GM12878 (cell line): Measurements from ENCODE around the gene CDC37L1. TPM values are rescaled to one million over a fixed set of nuclear protein-coding genes. Genes with fewer than 3 reads are reported as not detected.

Source experiments
- ATAC-seq: fragments of 200-7000 bp; cut with Tn5 transposase; 3 replicates; pipeline ENCODE4 v1.9.1; 2020; ENCODE audit warnings: mild to moderate bottlenecking, moderate library complexity
- BruUV-seq: library from RNA; stranded (reverse); fragments of 400-500 nt; replicated peaks from 2 replicates; lab custom pipeline; 2021; lab: Mats Ljungman, UMichigan
- CTCF ChIA-PET: fragments of 300-600 bp; sonication (Branson Sonifier 250); formaldehyde crosslinking; extraction: SDS; loops from one replicate; lab custom pipeline; 2021; ENCODE audit warnings: inconsistent platforms; lab: Yijun Ruan, JAX
- POLR2A ChIA-PET: fragments of 350-600 bp; formaldehyde crosslinking; extraction: SDS; loops from one replicate; lab custom pipeline; 2021; ENCODE audit warnings: inconsistent platforms; lab: Charles Lee
- RAD21 ChIA-PET: fragments of 300-600 bp; sonication (Branson Sonifier 250); formaldehyde crosslinking; loops from one replicate; lab custom pipeline; 2023; ENCODE audit warnings: antibody characterized with exemption; ENCODE audit not compliant: unreplicated experiment; lab: Charles Lee
- SMC1A ChIA-PET: fragments of 300-600 bp; sonication (Branson Sonifier 250); formaldehyde crosslinking; loops from one replicate; lab custom pipeline; 2023; ENCODE audit not compliant: unreplicated experiment, uncharacterized antibody; lab: Charles Lee
- DNase-seq: peaks from one replicate; pipeline ENCODE4 v3.0.0-alpha.2; 2011; ENCODE audit warnings: low read depth, low spot score
- FAIRE-seq: peaks from 3 replicates; lab custom pipeline; 2011; peaks lifted over from hg19 to GRCh38; lab: Jason Lieb, UNC
- H2AFZ ChIP-seq: 2 replicates; pipeline ENCODE4 v1.6.0; 2011; ENCODE audit warnings: low read depth, low read length, control low read depth; ENCODE audit not compliant: control insufficient read depth
- H3K27ac ChIP-seq: 2 replicates; pipeline ENCODE4 v1.5.1; 2011; ENCODE audit warnings: control low read depth; ENCODE audit not compliant: control insufficient read depth, insufficient read depth
- H3K27me3 ChIP-seq, 2 experiments: replicated peaks in 1 of 2; 2 replicates each; pipeline versions ENCODE4 v1.6.0 to v1.6.1; 2011; ENCODE audit warnings: low read length in 1 of 2; ENCODE audit not compliant: control insufficient read depth in 2 of 2, insufficient read depth in 2 of 2
- H3K36me3 ChIP-seq, 2 experiments: 2 replicates each; pipeline ENCODE4 v1.5.1; 2011; ENCODE audit warnings: low read length in 1 of 2; ENCODE audit not compliant: control insufficient read depth in 2 of 2, insufficient read depth in 2 of 2
- H3K4me1 ChIP-seq: 2 replicates; pipeline ENCODE4 v1.6.1; 2011; ENCODE audit warnings: mild to moderate bottlenecking, low read length, moderate library complexity, mixed read lengths; ENCODE audit not compliant: control insufficient read depth, insufficient read depth
- H3K4me2 ChIP-seq: 2 replicates; pipeline ENCODE4 v1.6.0; 2011; ENCODE audit warnings: control low read depth; ENCODE audit not compliant: control insufficient read depth, insufficient read depth
- H3K4me3 ChIP-seq: fragments of 200-600 bp; sonication (generic); 2 replicates; pipeline ENCODE4 v1.5.1; 2016
- H3K79me2 ChIP-seq: 2 replicates; pipeline ENCODE4 v1.6.0; 2011; ENCODE audit warnings: low read length; ENCODE audit not compliant: control insufficient read depth, insufficient read depth
- H3K9ac ChIP-seq: 2 replicates; pipeline ENCODE4 v1.8.0; 2011; ENCODE audit warnings: low read length, control low read depth, mixed read lengths; ENCODE audit not compliant: control insufficient read depth, insufficient read depth
- H3K9me3 ChIP-seq: replicated peaks from 3 replicates; pipeline ENCODE4 v1.5.1; 2011; ENCODE audit warnings: mild to moderate bottlenecking, low read length; ENCODE audit not compliant: control insufficient read depth, insufficient read depth
- H4K20me1 ChIP-seq: 2 replicates; pipeline ENCODE4 v1.6.0; 2011; ENCODE audit not compliant: control insufficient read depth, insufficient read depth
- ASH2L ChIP-seq: fragments of 300-600, 200-600 bp; sonication (generic); IDR thresholded peaks from 2 replicates; pipeline ENCODE4 v1.6.1; 2017; ENCODE audit warnings: low read depth, mild to moderate bottlenecking, borderline replicate concordance
- BCLAF1 ChIP-seq: fragments of 450-650 bp; IDR thresholded peaks from 2 replicates; pipeline ENCODE4 v1.6.1; 2017; ENCODE audit warnings: antibody characterized with exemption, mild to moderate bottlenecking, moderate library complexity
- BMI1 ChIP-seq: fragments of 450-650 bp; IDR thresholded peaks from 2 replicates; pipeline ENCODE4 v1.6.1; 2016; ENCODE audit warnings: mild to moderate bottlenecking, moderate library complexity, borderline replicate concordance
- CBFB ChIP-seq: IDR thresholded peaks from 2 replicates; pipeline ENCODE4 v1.6.1; 2016; ENCODE audit warnings: antibody characterized with exemption, low read depth
- CBX5 ChIP-seq: sonication (generic); IDR thresholded peaks from 2 replicates; pipeline ENCODE4 v1.6.1; 2016; ENCODE audit warnings: low read depth, moderate library complexity, mild to moderate bottlenecking, inconsistent platforms
- EP300 ChIP-seq, 2 experiments: fragments of 150-350 bp in 1 of 2; IDR thresholded peaks; 2 replicates each; pipeline ENCODE4 v1.6.1; 2011 to 2012; ENCODE audit warnings: low read depth in 2 of 2, low read length in 2 of 2, borderline replicate concordance in 1 of 2, improper control_type of control experiment in 1 of 2, inconsistent platforms in 1 of 2; ENCODE audit not compliant: control insufficient read depth in 1 of 2
- GABPA ChIP-seq: IDR thresholded peaks from 2 replicates; pipeline ENCODE4 v1.6.1; 2014; ENCODE audit warnings: antibody characterized with exemption, low read depth, mild to moderate bottlenecking, inconsistent platforms
- MTA2 ChIP-seq: fragments of 450-650 bp; IDR thresholded peaks from 2 replicates; pipeline ENCODE4 v1.6.1; 2016; ENCODE audit warnings: low read depth, mild to moderate bottlenecking, moderate library complexity
- NBN ChIP-seq: fragments of 450-650 bp; IDR thresholded peaks from 2 replicates; pipeline ENCODE4 v1.6.1; 2016
- NFIC ChIP-seq: IDR thresholded peaks from 2 replicates; pipeline ENCODE4 v1.6.1; 2012; ENCODE audit warnings: low read depth, mild to moderate bottlenecking, inconsistent platforms, low read length, moderate library complexity
- PML ChIP-seq: IDR thresholded peaks from 2 replicates; pipeline ENCODE4 v1.6.1; 2012; ENCODE audit warnings: low read length, inconsistent platforms
- POLR2A ChIP-seq: IDR thresholded peaks from 2 replicates; pipeline ENCODE4 v1.6.1; 2011; ENCODE audit warnings: low read depth, mild to moderate bottlenecking, low read length
- SRF ChIP-seq, 2 experiments: IDR thresholded peaks; 2 replicates each; pipeline ENCODE4 v1.6.1; 2011; ENCODE audit warnings: low read depth in 2 of 2, low read length in 2 of 2, mild to moderate bottlenecking in 1 of 2, moderate library complexity in 1 of 2
- STAT1 ChIP-seq: fragments of 450-650 bp; conservative IDR thresholded peaks from 2 replicates; pipeline ENCODE4 v1.6.1; 2014; ENCODE audit warnings: antibody characterized with exemption, mild to moderate bottlenecking
- SUPT20H ChIP-seq: IDR thresholded peaks from 2 replicates; pipeline ENCODE4 v1.6.1; 2011; ENCODE audit warnings: low read depth, mild to moderate bottlenecking, low read length, moderate library complexity, borderline replicate concordance; ENCODE audit not compliant: control insufficient read depth
- TCF12 ChIP-seq: IDR thresholded peaks from 2 replicates; pipeline ENCODE4 v1.6.1; 2011; ENCODE audit warnings: low read depth, mild to moderate bottlenecking, low read length
- YY1 ChIP-seq: IDR thresholded peaks from 2 replicates; pipeline ENCODE4 v1.6.1; 2011; ENCODE audit warnings: low read depth, mild to moderate bottlenecking, low read length
- WGBS: methylation state at CpG from one replicate; pipeline ENCODE4 v1.1.6; 2016; ENCODE audit warnings: low lambda C conversion rate; ENCODE audit not compliant: insufficient replicate concordance, insufficient coverage; ENCODE audit errors: missing lambda C conversion rate; 5-methylcytosine and 5-hydroxymethylcytosine counted together
- in situ Hi-C: fragments of 300-500 bp; cut with MboI; formaldehyde crosslinking; loops from 9 replicates; pipeline ENCODE4 v1.14.3; 2018; ENCODE audit warnings: mixed read lengths
- intact Hi-C: fragments of 100-400 bp; cut with micrococcal nuclease; formaldehyde crosslinking; loops from one replicate; pipeline ENCODE4 v1.14.2; 2022; ENCODE audit not compliant: unreplicated experiment
- polyA plus RNA-seq, 11 experiments: library from polyadenylated mRNA; depleted of rRNA in 4 of 11; unstranded in 6 of 11; stranded (reverse) in 5 of 11; fragments of >200 nt; fragmentation: Nextera tagmentation in 4 of 11; fragmentation: Illumina TruSeq in 1 of 11; extraction: Ambion mirVana in 4 of 11; extraction: Trizol in 1 of 11; gene quantifications; 1 replicate in 1 of 11; 2 replicates in 10 of 11; pipeline versions ENCODE4 v1.2.1 to v1.2.3, GENCODE V29; 2011 to 2016; ENCODE audit warnings: inconsistent platforms in 2 of 11, missing spikeins in 2 of 11, low read depth in 1 of 11
- total RNA-seq, 4 experiments: library from RNA; depleted of rRNA in 3 of 4; stranded (reverse); fragments of >200 nt in 3 of 4; fragmentation: Illumina TruSeq in 1 of 4; extraction: Trizol in 1 of 4; gene quantifications; 2 replicates each; pipeline versions ENCODE4 v1.2.1 to v1.2.3, GENCODE V29; 2013 to 2021
- TF ChIP-seq, protein P1 (sequence below): fragments of 450-650 bp; IDR thresholded peaks from 2 replicates; pipeline ENCODE4 v1.6.1; 2016; ENCODE audit warnings: mild to moderate bottlenecking, moderate library complexity, borderline replicate concordance

CDC37L1 gene
- total and polyA plus RNA-seq, 10 of the 15 experiments (the other 5 are each of a cell fraction or from before 2014, with no cell fraction given), result 2.2 to 16.6 (median 8.2) TPM

- Histone ChIP-seq H4K20me1 (no peaks in the 10 kb centered on the region), H3K27ac (peak overlapping the region; percentile 80), H3K4me3 (peak overlapping the region; percentile 92), H3K4me1 (peaks cover 8% of the 10 kb centered on the region), H3K36me3 (no peaks in the 10 kb centered on the region), H3K27me3 (no peaks in the 10 kb centered on the region), H3K4me2 (peak overlapping the region; percentile 88), H3K9ac (peak overlapping the region; percentile 78), H3K9me3 (no peaks in the 10 kb centered on the region), H2AFZ (peak overlapping the region; percentile 85), H3K79me2 (peaks cover 53% of the 10 kb centered on the region)
- no peak for ATAC-seq
- intact Hi-C loops (loop anchor here (2.0 to 5.0 kb wide), 5 partner anchors 54 to 852 kb away; partner anchors contain the start of genes CDC37L1 and PLGRKT), in situ Hi-C loops (no loop called here)
- ChIA-PET CTCF (interaction anchor here (0.6 to 2.1 kb wide), 15 partner anchors 8 to 355 kb away, joined by 3 to 14 read pairs (median 4); partner anchors contain the start of genes CDC37L1 and SPATA6L), SMC1A (interaction anchor here (0.6 to 1.9 kb wide), 9 partner anchors 12 to 246 kb away, joined by 3 to 7 read pairs (median 4); partner anchors contain the start of genes PLPP6 and RCL1), RAD21 (interaction anchor here (0.6 to 1.9 kb wide), 16 partner anchors 8 to 1874 kb away, joined by 3 to 11 read pairs (median 4); partner anchors contain the start of genes CD274, CDC37L1 and SPATA6L), POLR2A (interaction anchor here (0.5 to 1.4 kb wide), 8 partner anchors 12 to 888 kb away, joined by 3 to 6 read pairs (median 4); partner anchors contain the start of genes RCL1 and SPATA6L)
- DNase-seq, result no peak
- WGBS, result 0% methylated on average over 4 of the region's 4 CpGs
- FAIRE-seq, result no peak
- BruUV-seq, result no TSS peak
- TF ChIP-seq SUPT20H (no peak), PML (0 out of 2 replicates have a peak, but pooled peaks have one; percentile 8), STAT1 (no peak), EP300 (IDR thresholded peaks at IDR 0.05; ENCODE audit: borderline replicate concordance in 1 of 2, control insufficient read depth in 1 of 2, low read depth in 2 of 2, low read length in 2 of 2) (no peak), CBX5 (no peak), GABPA (no peak), POLR2A (no peak), MTA2 (no peak), SRF (IDR thresholded peaks at IDR 0.05; ENCODE audit: low read depth in 2 of 2, low read length in 2 of 2) (no peak), TCF12 (no peak), ASH2L (no peak), YY1 (no peak), NFIC (no peak), NBN (peak; percentile 67), CBFB (no peak), BMI1 (0 out of 2 replicates have a peak, but pooled peaks have one; percentile 35), BCLAF1 (no peak)
- TF ChIP-seq, protein P1, sequence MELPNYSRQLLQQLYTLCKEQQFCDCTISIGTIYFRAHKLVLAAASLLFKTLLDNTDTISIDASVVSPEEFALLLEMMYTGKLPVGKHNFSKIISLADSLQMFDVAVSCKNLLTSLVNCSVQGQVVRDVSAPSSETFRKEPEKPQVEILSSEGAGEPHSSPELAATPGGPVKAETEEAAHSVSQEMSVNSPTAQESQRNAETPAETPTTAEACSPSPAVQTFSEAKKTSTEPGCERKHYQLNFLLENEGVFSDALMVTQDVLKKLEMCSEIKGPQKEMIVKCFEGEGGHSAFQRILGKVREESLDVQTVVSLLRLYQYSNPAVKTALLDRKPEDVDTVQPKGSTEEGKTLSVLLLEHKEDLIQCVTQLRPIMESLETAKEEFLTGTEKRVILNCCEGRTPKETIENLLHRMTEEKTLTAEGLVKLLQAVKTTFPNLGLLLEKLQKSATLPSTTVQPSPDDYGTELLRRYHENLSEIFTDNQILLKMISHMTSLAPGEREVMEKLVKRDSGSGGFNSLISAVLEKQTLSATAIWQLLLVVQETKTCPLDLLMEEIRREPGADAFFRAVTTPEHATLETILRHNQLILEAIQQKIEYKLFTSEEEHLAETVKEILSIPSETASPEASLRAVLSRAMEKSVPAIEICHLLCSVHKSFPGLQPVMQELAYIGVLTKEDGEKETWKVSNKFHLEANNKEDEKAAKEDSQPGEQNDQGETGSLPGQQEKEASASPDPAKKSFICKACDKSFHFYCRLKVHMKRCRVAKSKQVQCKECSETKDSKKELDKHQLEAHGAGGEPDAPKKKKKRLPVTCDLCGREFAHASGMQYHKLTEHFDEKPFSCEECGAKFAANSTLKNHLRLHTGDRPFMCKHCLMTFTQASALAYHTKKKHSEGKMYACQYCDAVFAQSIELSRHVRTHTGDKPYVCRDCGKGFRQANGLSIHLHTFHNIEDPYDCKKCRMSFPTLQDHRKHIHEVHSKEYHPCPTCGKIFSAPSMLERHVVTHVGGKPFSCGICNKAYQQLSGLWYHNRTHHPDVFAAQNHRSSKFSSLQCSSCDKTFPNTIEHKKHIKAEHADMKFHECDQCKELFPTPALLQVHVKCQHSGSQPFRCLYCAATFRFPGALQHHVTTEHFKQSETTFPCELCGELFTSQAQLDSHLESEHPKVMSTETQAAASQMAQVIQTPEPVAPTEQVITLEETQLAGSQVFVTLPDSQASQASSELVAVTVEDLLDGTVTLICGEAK, result peak; percentile 29; the same call in 1 of the 2 replicates
Observed at GRCh38 chr9:4740388-4740637, 60.9 kb downstream of the CDC37L1 start.
